OCI-LY1 (cell line): Measurements from ENCODE around the gene WNT11.

ENCODE experiments used
- H2AFZ ChIP-seq: fragments of 200-600 bp; sonication (generic), shearing (Covaris generic); 2 replicates; pipeline ENCODE4 v1.6.0; 2014; ENCODE audit warnings: antibody characterized with exemption, mild to moderate bottlenecking, low read length
- H3F3A ChIP-seq: fragments of 200-600 bp; sonication (generic), shearing (Covaris generic); 2 replicates; pipeline ENCODE4 v1.6.0; 2014; ENCODE audit warnings: mild to moderate bottlenecking, antibody characterized with exemption, low read length, moderate library complexity; ENCODE audit not compliant: insufficient read depth
- H3K27ac ChIP-seq: fragments of 200-600 bp; sonication (generic); 2 replicates; pipeline ENCODE4 v1.5.1; 2014; ENCODE audit warnings: low read length, mixed run types, mild to moderate bottlenecking, low read depth; ENCODE audit not compliant: poor library complexity, severe bottlenecking
- H3K27me3 ChIP-seq: fragments of 200-600 bp; sonication (generic); 2 replicates; pipeline ENCODE4 v1.6.0; 2014; ENCODE audit warnings: antibody characterized with exemption, mild to moderate bottlenecking, low read length, moderate library complexity; ENCODE audit not compliant: insufficient read depth
- H3K36me3 ChIP-seq: fragments of 200-600 bp; sonication (generic); 2 replicates; pipeline ENCODE4 v1.6.1; 2014; ENCODE audit warnings: mild to moderate bottlenecking, antibody characterized with exemption, low read length, moderate library complexity, mixed read lengths; ENCODE audit not compliant: insufficient read depth
- H3K4me1 ChIP-seq: fragments of 200-600 bp; sonication (generic); 2 replicates; pipeline ENCODE4 v1.5.1; 2014; ENCODE audit warnings: mild to moderate bottlenecking, low read length, moderate library complexity; ENCODE audit not compliant: insufficient read depth, severe bottlenecking
- H3K4me2 ChIP-seq: fragments of 200-600 bp; sonication (generic), shearing (Covaris generic); 2 replicates; pipeline ENCODE4 v1.6.1; 2014; ENCODE audit warnings: low read length
- H3K4me3 ChIP-seq: fragments of 200-600 bp; sonication (generic); 2 replicates; pipeline ENCODE4 v1.5.1; 2014; ENCODE audit warnings: low read length, low read depth, mild to moderate bottlenecking, mixed read lengths; ENCODE audit not compliant: poor library complexity, severe bottlenecking
- H3K79me2 ChIP-seq: fragments of 200-600 bp; shearing (Covaris generic); 2 replicates; pipeline ENCODE4 v1.6.1; 2016; ENCODE audit warnings: mixed run types, low read length, mixed read lengths; ENCODE audit not compliant: insufficient read depth
- H3K9ac ChIP-seq: fragments of 200-600 bp; sonication (generic), shearing (Covaris generic); 2 replicates; pipeline ENCODE4 v1.6.1; 2014; ENCODE audit warnings: mild to moderate bottlenecking, low read length, mixed read lengths
- H3K9me2 ChIP-seq: fragments of 200-600 bp; sonication (generic), shearing (Covaris generic); 2 replicates; pipeline ENCODE4 v1.6.1; 2014; ENCODE audit warnings: low read depth, mild to moderate bottlenecking, low read length, mixed read lengths
- H3K9me3 ChIP-seq: fragments of 200-600 bp; shearing (Covaris generic); 2 replicates; pipeline ENCODE4 v1.6.1; 2014; ENCODE audit warnings: low read length, mixed read lengths
- H4K20me1 ChIP-seq: fragments of 200-600 bp; sonication (generic), shearing (Covaris generic); 2 replicates; pipeline ENCODE4 v1.6.0; 2016; ENCODE audit warnings: mild to moderate bottlenecking, low read length; ENCODE audit not compliant: insufficient read depth
- CTCF ChIP-seq: fragments of 200-600 bp; sonication (generic), shearing (Covaris generic); IDR thresholded peaks from 2 replicates; pipeline ENCODE4 v1.5.1; 2017; ENCODE audit warnings: mild to moderate bottlenecking, antibody characterized with exemption, low read length, moderate library complexity, mixed read lengths
- EZH2 ChIP-seq: fragments of 200-600 bp; sonication (generic), shearing (Covaris generic); IDR thresholded peaks from 2 replicates; pipeline ENCODE4 v1.8.0; 2017; ENCODE audit warnings: borderline replicate concordance, mixed run types, mild to moderate bottlenecking, antibody characterized with exemption, low read length, moderate library complexity, mixed read lengths

WNT11 gene

GRCh38 chr11:76226626-76227025, 20.3 kb upstream of the WNT11 start:
- Histone ChIP-seq H3F3A (no peaks in the 10 kb centered on the region), H3K9ac (no peak overlapping the region), H3K9me2 (no peaks in the 10 kb centered on the region), H3K4me2 (no peak overlapping the region), H3K27ac (no peak overlapping the region), H3K9me3 (no peaks in the 10 kb centered on the region), H3K4me3 (no peak overlapping the region), H3K4me1 (peaks cover under 1% of the 10 kb centered on the region), H2AFZ (no peak overlapping the region), H3K79me2 (no peaks in the 10 kb centered on the region), H3K36me3 (no peaks in the 10 kb centered on the region), H4K20me1 (no peaks in the 10 kb centered on the region), H3K27me3 (peaks cover 6% of the 10 kb centered on the region; the same call in 1 of the 2 replicates)
- TF ChIP-seq CTCF (no peak), EZH2 (no peak)

GRCh38 chr11:76225122-76225611, 18.9 kb upstream of the WNT11 start:
- Histone ChIP-seq H3K27me3 (peaks cover 2% of the 10 kb centered on the region; the same call in 1 of the 2 replicates), H3K4me2 (no peak overlapping the region), H4K20me1 (no peaks in the 10 kb centered on the region), H3K36me3 (no peaks in the 10 kb centered on the region), H3F3A (no peaks in the 10 kb centered on the region), H3K27ac (no peak overlapping the region), H3K4me3 (no peak overlapping the region), H3K9me3 (no peaks in the 10 kb centered on the region), H3K9me2 (no peaks in the 10 kb centered on the region), H3K79me2 (no peaks in the 10 kb centered on the region), H3K9ac (no peak overlapping the region), H2AFZ (no peak overlapping the region), H3K4me1 (no peaks in the 10 kb centered on the region)
- no peak for TF ChIP-seq EZH2
- TF ChIP-seq CTCF: no peak

GRCh38 chr11:76224461-76225121, 18.3 kb upstream of the WNT11 start:
- Histone ChIP-seq H3K4me3 (no peak overlapping the region), H3K9me3 (no peaks in the 10 kb centered on the region), H3K27me3 (no peaks in the 10 kb centered on the region; the same call in 1 of the 2 replicates), H4K20me1 (no peaks in the 10 kb centered on the region), H3K9ac (no peak overlapping the region), H2AFZ (no peak overlapping the region), H3K9me2 (no peaks in the 10 kb centered on the region), H3K27ac (no peak overlapping the region), H3F3A (no peaks in the 10 kb centered on the region), H3K4me2 (no peak overlapping the region), H3K79me2 (no peaks in the 10 kb centered on the region), H3K36me3 (no peaks in the 10 kb centered on the region), H3K4me1 (no peaks in the 10 kb centered on the region)
- TF ChIP-seq EZH2 (no peak), CTCF (no peak)
